Endothelial cell of umbilical vein (primary cell): ENCODE measurements around the gene DNAJC7. TPM values are rescaled to one million over a fixed set of nuclear protein-coding genes. Genes with fewer than 3 reads are reported as not detected.

Experiments
- BruUV-seq: library from RNA; stranded (reverse); fragments of 400-500 nt; replicated peaks from 2 replicates; lab custom pipeline; 2021; lab: Mats Ljungman, UMichigan
- CTCF ChIA-PET: fragments of 300-600, 350-600 bp; sonication (Branson Sonifier 250); formaldehyde crosslinking; loops from one replicate; lab custom pipeline; 2021; ENCODE audit warnings: antibody characterized with exemption, inconsistent platforms; lab: Charles Lee
- POLR2A ChIA-PET: fragments of 300-600, 350-600 bp; sonication (Branson Sonifier 250); formaldehyde crosslinking; loops from one replicate; lab custom pipeline; 2021; ENCODE audit warnings: antibody characterized with exemption, inconsistent platforms; lab: Charles Lee
- DNase-seq: peaks from one replicate; pipeline ENCODE4 v3.0.0-alpha.2; 2011; ENCODE audit warnings: low read depth, low spot score
- FAIRE-seq: peaks from 2 replicates; lab custom pipeline; 2011; peaks lifted over from hg19 to GRCh38; lab: Jason Lieb, UNC
- H2AFZ ChIP-seq: 2 replicates; pipeline ENCODE4 v1.6.0; 2012; ENCODE audit warnings: low read depth, low read length, control low read depth, inconsistent platforms
- H3K27ac ChIP-seq: 2 replicates; pipeline ENCODE4 v1.5.1; 2011; ENCODE audit warnings: low read depth, mild to moderate bottlenecking, control low read depth, low read length, moderate library complexity; ENCODE audit not compliant: insufficient read depth
- H3K27me3 ChIP-seq, 2 experiments: 2 replicates each; pipeline versions ENCODE4 v1.6.0 to v1.6.1; 2011; ENCODE audit warnings: low read length in 2 of 2, mixed read lengths in 1 of 2; ENCODE audit not compliant: control insufficient read depth in 2 of 2, insufficient read depth in 2 of 2
- H3K36me3 ChIP-seq, 2 experiments: 2 replicates in 1 of 2; 3 replicates in 1 of 2; pipeline ENCODE4 v1.5.1; 2011; ENCODE audit warnings: low read length in 2 of 2, mild to moderate bottlenecking in 1 of 2, moderate library complexity in 1 of 2; ENCODE audit not compliant: control insufficient read depth in 2 of 2, insufficient read depth in 2 of 2; ENCODE audit errors: extremely low read depth in 1 of 2
- H3K4me1 ChIP-seq: 3 replicates; pipeline ENCODE4 v1.5.1; 2011; ENCODE audit warnings: mild to moderate bottlenecking, low read length; ENCODE audit not compliant: control insufficient read depth, insufficient read depth; ENCODE audit errors: extremely low read depth
- H3K4me2 ChIP-seq: 2 replicates; pipeline ENCODE4 v1.6.1; 2011; ENCODE audit warnings: low read length, control low read depth, mixed read lengths; ENCODE audit not compliant: insufficient read depth
- H3K4me3 ChIP-seq, 3 experiments: fragments of 200-600 bp in 1 of 3; sonication (generic), shearing (Covaris generic) in 1 of 3; replicated peaks in 1 of 3; 2 replicates each; pipeline ENCODE4 v1.5.1; 2011 to 2016; ENCODE audit warnings: control low read depth in 3 of 3, low read length in 3 of 3, mild to moderate bottlenecking in 2 of 3, inconsistent platforms in 1 of 3, low read depth in 1 of 3, moderate library complexity in 1 of 3; ENCODE audit not compliant: insufficient read depth in 1 of 3
- H3K79me2 ChIP-seq: 2 replicates; pipeline ENCODE4 v1.6.0; 2012; ENCODE audit warnings: low read length, inconsistent platforms; ENCODE audit not compliant: control insufficient read depth, insufficient read depth
- H3K9ac ChIP-seq: replicated peaks from 2 replicates; pipeline ENCODE3; 2011; ENCODE audit warnings: low read length, control low read depth; ENCODE audit not compliant: insufficient read depth; ENCODE audit errors: extremely low read depth
- H3K9me1 ChIP-seq: replicated peaks from 3 replicates; pipeline ENCODE4 v1.6.0; 2011; ENCODE audit warnings: mild to moderate bottlenecking, low read length; ENCODE audit not compliant: control insufficient read depth, insufficient read depth; ENCODE audit errors: extremely low read depth
- H3K9me3 ChIP-seq: replicated peaks from 2 replicates; pipeline ENCODE4 v1.5.1; 2012; ENCODE audit warnings: low read length, inconsistent platforms; ENCODE audit not compliant: control insufficient read depth, insufficient read depth
- H4K20me1 ChIP-seq: replicated peaks from 2 replicates; pipeline ENCODE3; 2011; ENCODE audit warnings: mild to moderate bottlenecking, low read length; ENCODE audit not compliant: control insufficient read depth, insufficient read depth; ENCODE audit errors: extremely low read depth
- CTCF ChIP-seq, 2 donors: IDR thresholded peaks; 1 replicate in 1 of 2; 2 replicates in 1 of 2; pipeline ENCODE4 v1.5.1; 2011; ENCODE audit warnings: low read length in 2 of 2, mild to moderate bottlenecking in 2 of 2, moderate library complexity in 2 of 2, control low read depth in 1 of 2, inconsistent platforms in 1 of 2, low read depth in 1 of 2; ENCODE audit not compliant: insufficient read depth in 1 of 2; ENCODE audit errors: extremely low read depth in 1 of 2
- EZH2 ChIP-seq: IDR thresholded peaks from 2 replicates; pipeline ENCODE4 v1.6.1; 2012; ENCODE audit warnings: borderline replicate concordance, low read depth, mild to moderate bottlenecking, moderate library complexity, low read length, inconsistent platforms; ENCODE audit not compliant: severe bottlenecking
- FOS ChIP-seq: IDR thresholded peaks from 2 replicates; pipeline ENCODE4 v1.6.1; 2011; ENCODE audit warnings: mild to moderate bottlenecking, low read length, moderate library complexity, borderline replicate concordance; ENCODE audit not compliant: insufficient read depth
- GATA2 ChIP-seq: IDR thresholded peaks from 2 replicates; pipeline ENCODE4 v1.7.0; 2011; ENCODE audit warnings: low read depth, mild to moderate bottlenecking, moderate library complexity, mixed read lengths, low read length; ENCODE audit not compliant: insufficient read length, insufficient read depth
- JUN ChIP-seq: IDR thresholded peaks from 2 replicates; pipeline ENCODE4 v1.6.1; 2011; ENCODE audit warnings: borderline replicate concordance, low read depth; ENCODE audit not compliant: insufficient read length, insufficient read depth
- MAX ChIP-seq: IDR thresholded peaks from 2 replicates; pipeline ENCODE4 v1.6.1; 2011; ENCODE audit not compliant: insufficient read depth, insufficient read length
- MYC ChIP-seq: IDR thresholded peaks from one replicate; pipeline ENCODE4 v1.6.1; 2011; ENCODE audit warnings: mild to moderate bottlenecking, low read depth, low read length
- POLR2A ChIP-seq: IDR thresholded peaks from 2 replicates; pipeline ENCODE4 v1.6.1; 2012; ENCODE audit warnings: low read depth, mild to moderate bottlenecking, control low read depth, low read length
- POLR2AphosphoS5 ChIP-seq: IDR thresholded peaks from 2 replicates; pipeline ENCODE4 v1.6.1; 2012; ENCODE audit warnings: low read depth, mild to moderate bottlenecking, control low read depth, low read length, moderate library complexity; ENCODE audit not compliant: insufficient read depth
- dilution Hi-C: fragments of 300-500 bp; cut with MboI; formaldehyde crosslinking; loops from one replicate; pipeline ENCODE4 v1.15.0; 2019; ENCODE audit warnings: low sequenced_read_pairs; ENCODE audit not compliant: extremely low pct_ligation_motif_present
- intact Hi-C: fragments of 100-400 bp; cut with micrococcal nuclease; formaldehyde crosslinking; loops from one replicate; pipeline ENCODE4 v1.10.0; 2022
- polyA plus RNA-seq, 4 experiments: library from polyadenylated mRNA; depleted of rRNA in 3 of 4; stranded (reverse) in 3 of 4; unstranded in 1 of 4; fragments of >200 nt; gene quantifications; 2 replicates each; pipeline versions ENCODE4 v1.2.1 to v1.2.3, GENCODE V29; 2011 to 2012; ENCODE audit warnings: missing spikeins in 1 of 4
- total RNA-seq: library from RNA; stranded (reverse); gene quantifications from 2 replicates; pipeline ENCODE4 v1.2.3, GENCODE V29; 2021

The DNAJC7 gene
- total and polyA plus RNA-seq, 2 donors (not counting 3 experiments of a cell fraction or from before 2014, with no cell fraction given) = 19.8 to 111 TPM

- Histone ChIP-seq H3K36me3 (no peaks in the 10 kb centered on the region), H3K9me1 (no peaks in the 10 kb centered on the region), H2AFZ (peak overlapping the region; percentile 14), H3K4me2 (no peak overlapping the region), H4K20me1 (no peaks in the 10 kb centered on the region), H3K9ac (no peak overlapping the region), H3K27ac (no peak overlapping the region), H3K27me3 (peaks cover 23 to 33% of the 10 kb centered on the region in 2 experiments), H3K79me2 (no peaks in the 10 kb centered on the region), H3K4me1 (no peaks in the 10 kb centered on the region), H3K4me3 (peak overlapping the region in 2 of 3 experiments; percentile 39 to 49), H3K9me3 (no peaks in the 10 kb centered on the region)
- TF ChIP-seq CTCF (IDR thresholded peaks at IDR 0.05; ENCODE audit: extremely low read depth in 1 of 2, insufficient read depth in 1 of 2, low read depth in 1 of 2, low read length in 2 of 2) (no peak), GATA2 (no peak), EZH2 (no peak), MAX (no peak), POLR2A (no peak), FOS (no peak), POLR2AphosphoS5 (no peak), JUN (no peak), MYC (no peak)
- CTCF ChIA-PET = interaction anchor here (0.6 to 1.1 kb wide), 7 partner anchors 8 to 83 kb away, joined by 3 to 8 read pairs (median 3); partner anchors contain the start of gene CNP
- dilution Hi-C loops (no loop called here), intact Hi-C loops (no loop called here)
- POLR2A ChIA-PET = no interaction called here
- FAIRE-seq = no peak
- no peak for DNase-seq
- no TSS peak for BruUV-seq
Observed at GRCh38 chr17:42049834-42050392, 32.7 kb upstream of the DNAJC7 start.
